ENCODE data around the gene ART1. TPM values are rescaled to one million over a fixed set of nuclear protein-coding genes. Genes with fewer than 3 reads are reported as not detected.
"Not testable (repeated sequence)": the region's sequence is repeated elsewhere in the genome, so short reads cannot be mapped to it uniquely, and the experiment has no call there.

Gene ART1
- total and polyA plus RNA-seq, 2 experiments from 2014 or later: not detected

DNA sequence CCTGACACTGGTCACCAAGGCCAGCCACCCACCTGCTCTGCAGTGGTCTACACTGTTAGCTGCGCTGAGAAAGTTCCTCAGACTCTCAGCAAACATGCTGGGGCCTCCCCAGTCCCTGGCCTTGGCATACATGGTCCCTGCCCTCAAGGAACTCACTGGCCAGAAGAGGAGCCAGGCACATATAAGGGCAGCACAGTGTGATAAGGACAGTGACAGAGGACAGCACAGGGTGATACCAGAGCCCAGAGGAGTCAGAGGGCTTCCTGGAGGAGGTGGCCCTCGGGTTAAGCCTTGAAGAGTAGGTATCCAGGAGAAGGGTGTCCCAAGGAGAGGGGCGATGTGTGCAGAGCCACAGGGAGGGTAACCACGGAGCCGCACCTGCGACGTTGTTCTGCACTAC, 624 bp downstream of the ART1 start:
- Histone ChIP-seq H3K9me2 (ENCODE audit: insufficient read depth) (no peaks in the 10 kb centered on the region), H3K4me3 (no peak overlapping the region), H3K27me3 (replicated peaks; ENCODE audit: insufficient read depth) (peaks cover 23% of the 10 kb centered on the region), H3K79me2 (ENCODE audit: insufficient read depth) (no peaks in the 10 kb centered on the region), H3K9ac (no peak overlapping the region), H4K20me1 (ENCODE audit: insufficient read depth) (no peaks in the 10 kb centered on the region), H2AFZ (no peak overlapping the region), H3F3A (ENCODE audit: insufficient read depth) (no peaks in the 10 kb centered on the region), H3K36me3 (ENCODE audit: low read depth) (no peaks in the 10 kb centered on the region), H3K4me2 (ENCODE audit: unreplicated experiment) (no peak overlapping the region), H3K9me3 (ENCODE audit: low read depth) (no peaks in the 10 kb centered on the region), H3K27ac (no peak overlapping the region), H3K4me1 (ENCODE audit: insufficient read depth) (no peaks in the 10 kb centered on the region)
- no peak for DNase-seq
- no peak for TF ChIP-seq EZH2 (IDR thresholded peaks at IDR 0.05; ENCODE audit: insufficient read depth, poor library complexity, severe bottlenecking)
- TF ChIP-seq EZH2phosphoT487 (IDR thresholded peaks at IDR 0.05; ENCODE audit: insufficient read depth, low read depth): no peak
- in situ Hi-C loops (cut with MboI): no loop called here
- 74 to 76% methylated on average over 5 to 7 of the region's 7 CpGs for WGBS, 2 experiments (ENCODE audit: low coverage in 1 of 2, low lambda C conversion rate in 2 of 2, missing lambda C conversion rate in 2 of 2)

DNA sequence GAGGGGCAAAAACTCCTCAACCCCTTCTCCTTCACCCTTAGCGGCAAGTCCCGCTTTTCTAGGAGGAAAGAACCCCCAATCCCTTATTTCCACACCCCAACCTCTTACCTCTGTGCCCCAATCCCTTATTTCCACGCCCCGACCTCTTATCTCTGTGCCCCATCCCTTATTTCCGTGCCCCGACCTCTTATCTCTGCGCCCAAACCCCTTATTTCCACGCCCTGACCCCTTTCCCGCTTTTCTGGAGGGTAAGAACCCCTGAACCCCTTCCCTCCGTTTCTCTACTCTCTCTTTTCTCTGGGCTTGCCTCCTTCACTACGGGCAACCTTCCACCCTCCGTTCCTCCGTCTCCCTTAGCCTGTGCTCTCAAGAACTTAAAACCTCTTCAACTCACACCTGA, 3.9 kb downstream of the ART1 start:
- H3K4me1 ChIP-seq (ENCODE audit: insufficient read depth); H3K9me3 ChIP-seq (ENCODE audit: low read depth); H2AFZ ChIP-seq; DNase-seq; H3K36me3 ChIP-seq (ENCODE audit: low read depth); H3K27ac ChIP-seq; H4K20me1 ChIP-seq (ENCODE audit: insufficient read depth); H3K79me2 ChIP-seq (ENCODE audit: insufficient read depth); H3K9ac ChIP-seq; H3K9me2 ChIP-seq (ENCODE audit: insufficient read depth); H3K4me2 ChIP-seq (ENCODE audit: unreplicated experiment); H3K4me3 ChIP-seq; H3F3A ChIP-seq (ENCODE audit: insufficient read depth); in situ Hi-C loops (cut with MboI): not testable (repeated sequence)
- WGBS, 2 experiments (ENCODE audit: low coverage in 1 of 2, low lambda C conversion rate in 2 of 2, missing lambda C conversion rate in 2 of 2): 51 to 59% methylated on average over 10 to 13 of the region's 13 CpGs
- H3K27me3 ChIP-seq (replicated peaks; ENCODE audit: insufficient read depth): peaks cover 15% of the 10 kb centered on the region

DNA sequence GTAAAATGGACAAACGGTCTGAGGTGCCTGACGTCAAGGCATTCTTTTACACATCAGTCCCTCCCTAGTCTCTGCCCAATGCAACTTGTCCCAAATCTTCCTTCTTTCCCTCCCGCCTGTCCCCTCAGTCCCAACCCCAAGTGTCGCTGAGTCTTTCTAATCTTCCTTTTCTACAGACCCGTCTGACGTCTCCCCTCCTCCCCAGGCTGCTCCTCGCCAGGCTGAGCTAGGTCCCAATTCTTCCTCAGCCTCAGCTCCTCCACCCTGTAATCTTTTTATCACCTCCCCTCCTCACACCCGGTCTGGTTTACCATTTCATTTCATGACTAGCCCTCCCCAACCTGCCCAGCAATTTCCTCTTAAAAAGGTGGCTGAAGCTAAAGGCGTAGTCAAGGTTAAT, 4.4 kb downstream of the ART1 start:
- DNase-seq; in situ Hi-C loops (cut with MboI): not testable (repeated sequence)

DNA sequence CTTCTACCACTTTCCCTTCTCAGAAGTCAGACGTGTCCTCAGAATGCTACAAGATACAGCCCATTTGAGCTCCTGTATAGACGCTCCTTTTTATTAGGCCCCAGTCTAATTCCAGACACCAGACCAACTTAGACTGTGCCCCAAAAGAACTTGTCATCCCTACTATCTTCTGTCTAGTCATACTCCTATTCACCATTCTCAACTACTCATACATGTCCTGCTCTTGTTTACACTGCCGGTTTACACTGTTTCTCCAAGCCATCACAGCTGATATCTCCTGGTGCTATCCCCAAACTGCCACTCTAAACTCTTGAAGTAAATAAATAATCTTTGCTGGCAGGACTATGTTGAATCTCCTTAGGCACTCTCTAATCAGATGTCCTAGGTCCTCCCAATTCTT, 7.6 kb downstream of the ART1 start:
- 82% methylated on average over 3 of the region's 3 CpGs for WGBS, 2 experiments (ENCODE audit: low coverage in 1 of 2, low lambda C conversion rate in 2 of 2, missing lambda C conversion rate in 2 of 2)
- H4K20me1 ChIP-seq (ENCODE audit: insufficient read depth); H3K79me2 ChIP-seq (ENCODE audit: insufficient read depth); H3F3A ChIP-seq (ENCODE audit: insufficient read depth); H3K27ac ChIP-seq; in situ Hi-C loops (cut with MboI); H3K4me2 ChIP-seq (ENCODE audit: unreplicated experiment); H3K9me3 ChIP-seq (ENCODE audit: low read depth); H3K9me2 ChIP-seq (ENCODE audit: insufficient read depth); DNase-seq; H3K4me1 ChIP-seq (ENCODE audit: insufficient read depth); H3K4me3 ChIP-seq; H3K9ac ChIP-seq; H3K36me3 ChIP-seq (ENCODE audit: low read depth); H2AFZ ChIP-seq: not testable (repeated sequence)
- peaks cover 21% of the 10 kb centered on the region for H3K27me3 ChIP-seq (replicated peaks; ENCODE audit: insufficient read depth)

More for the DNA sequence above, 4.4 kb downstream of the ART1 start:
- not testable (repeated sequence) for H4K20me1 ChIP-seq (ENCODE audit: insufficient read depth); H3K9me3 ChIP-seq (ENCODE audit: low read depth); H3F3A ChIP-seq (ENCODE audit: insufficient read depth); H3K36me3 ChIP-seq (ENCODE audit: low read depth); H3K27ac ChIP-seq; H3K4me3 ChIP-seq; H3K4me1 ChIP-seq (ENCODE audit: insufficient read depth); H3K9ac ChIP-seq; H3K4me2 ChIP-seq (ENCODE audit: unreplicated experiment); H3K79me2 ChIP-seq (ENCODE audit: insufficient read depth); H3K9me2 ChIP-seq (ENCODE audit: insufficient read depth); H2AFZ ChIP-seq
- peaks cover 15% of the 10 kb centered on the region for H3K27me3 ChIP-seq (replicated peaks; ENCODE audit: insufficient read depth)
- 34 to 40% methylated on average over 9 of the region's 9 CpGs for WGBS, 2 experiments (ENCODE audit: low coverage in 1 of 2, low lambda C conversion rate in 2 of 2, missing lambda C conversion rate in 2 of 2)

DNA sequence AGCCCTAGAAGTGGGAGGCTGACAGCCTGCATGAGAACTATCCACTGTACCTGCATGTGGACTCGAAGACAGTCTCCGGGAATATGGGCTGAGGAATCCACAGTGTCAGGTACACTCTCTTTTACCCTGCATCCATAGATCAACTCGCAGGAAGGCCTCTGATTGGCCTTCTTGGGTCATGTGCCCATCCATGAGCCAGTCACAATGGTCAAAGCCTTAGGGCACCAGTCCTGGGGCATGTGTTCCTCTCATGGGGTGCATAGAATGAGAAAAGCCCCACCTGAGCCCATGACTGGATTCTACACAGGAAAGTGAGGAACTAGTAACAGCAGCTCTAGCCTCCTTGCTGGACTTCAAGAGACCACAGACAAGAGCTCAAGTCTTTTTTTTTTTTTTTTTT, 10.6 kb downstream of the ART1 start:
- in situ Hi-C loops (cut with MboI): no loop called here
- H3K9me3 ChIP-seq (ENCODE audit: low read depth): no peaks in the 10 kb centered on the region

DNA sequence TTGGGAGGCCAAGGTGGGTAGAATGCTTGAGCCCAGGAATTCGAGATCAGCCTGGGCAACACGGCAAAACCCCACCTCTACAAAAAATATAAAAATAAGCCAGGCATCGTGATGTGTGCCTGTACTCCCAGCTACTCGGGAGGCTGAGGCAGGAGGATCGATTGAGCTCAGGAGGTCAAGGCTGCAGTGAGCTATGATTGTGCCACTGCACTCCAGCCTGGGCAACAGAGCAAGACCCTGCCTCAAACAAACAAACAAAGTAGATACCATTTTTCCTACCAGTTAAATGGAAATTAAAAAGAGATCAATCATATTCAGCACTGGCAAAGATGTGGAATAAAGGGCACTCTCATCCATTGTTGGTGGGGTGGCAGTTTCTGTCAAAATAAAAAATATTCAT, 12.4 kb downstream of the ART1 start:
- H3K4me1 ChIP-seq (ENCODE audit: insufficient read depth); H2AFZ ChIP-seq; in situ Hi-C loops (cut with MboI); H3K9me2 ChIP-seq (ENCODE audit: insufficient read depth); H3K9me3 ChIP-seq (ENCODE audit: low read depth); H3K4me2 ChIP-seq (ENCODE audit: unreplicated experiment); H3F3A ChIP-seq (ENCODE audit: insufficient read depth); H4K20me1 ChIP-seq (ENCODE audit: insufficient read depth); DNase-seq; H3K4me3 ChIP-seq; H3K79me2 ChIP-seq (ENCODE audit: insufficient read depth); H3K36me3 ChIP-seq (ENCODE audit: low read depth); H3K27ac ChIP-seq; H3K9ac ChIP-seq: not testable (repeated sequence)
- peaks cover 15% of the 10 kb centered on the region; the same call in 1 of the 2 replicates for H3K27me3 ChIP-seq (replicated peaks; ENCODE audit: insufficient read depth)
- 65 to 66% methylated on average over 5 of the region's 5 CpGs for WGBS, 2 experiments (ENCODE audit: low coverage in 1 of 2, low lambda C conversion rate in 2 of 2, missing lambda C conversion rate in 2 of 2)

More for the DNA sequence above, 10.6 kb downstream of the ART1 start:
- H2AFZ ChIP-seq: no peak overlapping the region
- H3K4me1 ChIP-seq (ENCODE audit: insufficient read depth): no peaks in the 10 kb centered on the region
- peaks cover 15% of the 10 kb centered on the region; the same call in 1 of the 2 replicates for H3K27me3 ChIP-seq (replicated peaks; ENCODE audit: insufficient read depth)
- no peaks in the 10 kb centered on the region for H4K20me1 ChIP-seq (ENCODE audit: insufficient read depth)
- H3K4me2 ChIP-seq (ENCODE audit: unreplicated experiment): no peak overlapping the region
- 70 to 77% methylated on average over 3 of the region's 3 CpGs for WGBS, 2 experiments (ENCODE audit: low coverage in 1 of 2, low lambda C conversion rate in 2 of 2, missing lambda C conversion rate in 2 of 2)
- H3F3A ChIP-seq (ENCODE audit: insufficient read depth): no peaks in the 10 kb centered on the region
- H3K79me2 ChIP-seq (ENCODE audit: insufficient read depth): no peaks in the 10 kb centered on the region
- DNase-seq: no peak
- no peak overlapping the region for H3K9ac ChIP-seq
- H3K36me3 ChIP-seq (ENCODE audit: low read depth): no peaks in the 10 kb centered on the region
- no peak for TF ChIP-seq EZH2phosphoT487 (IDR thresholded peaks at IDR 0.05; ENCODE audit: insufficient read depth, low read depth)
- H3K27ac ChIP-seq: no peak overlapping the region
- no peaks in the 10 kb centered on the region for H3K9me2 ChIP-seq (ENCODE audit: insufficient read depth)
- no peak overlapping the region for H3K4me3 ChIP-seq
